T-helper 2 cell (primary cell): ENCODE results near the gene MCFD2.

ENCODE experiments used
- DNase-seq, 5 experiments: peaks; one replicate each; pipeline versions ENCODE4 v3.0.0 to v3.0.0-alpha.2; 2012 to 2022

MCFD2 gene

DNA sequence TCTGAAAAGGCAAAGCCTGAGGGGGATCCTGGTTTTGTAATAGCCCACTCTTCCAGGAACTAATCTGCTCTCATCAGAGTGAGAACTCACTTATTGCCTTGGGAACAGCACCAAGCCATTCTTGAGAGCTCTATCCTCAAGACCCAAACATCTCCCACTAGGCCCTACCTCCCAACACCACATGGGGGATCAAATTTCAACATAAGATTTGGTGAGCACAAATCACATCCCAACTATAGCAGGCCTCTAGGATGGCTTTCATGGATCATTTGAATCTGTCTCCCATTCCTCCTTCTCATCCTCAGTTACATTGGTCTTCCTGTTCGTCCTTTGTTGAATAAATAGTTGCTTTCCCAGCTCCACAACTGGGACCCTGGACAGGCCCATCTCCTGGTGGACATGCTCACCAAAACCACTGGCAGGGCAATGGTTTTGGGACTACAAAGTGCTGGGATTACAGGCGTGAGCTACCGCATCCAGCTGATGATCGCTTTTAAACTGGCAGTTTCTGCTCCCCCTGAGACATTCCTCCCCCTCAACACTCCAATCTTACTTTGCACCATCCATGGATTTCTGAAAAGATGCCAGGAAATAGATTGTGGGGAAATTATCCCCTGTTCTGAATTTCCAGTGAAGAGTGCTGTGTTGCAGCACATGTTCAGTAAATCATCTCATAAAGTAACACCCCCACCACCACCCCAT lies 42.6 kb downstream of the MCFD2 start:
- no peak for DNase-seq

GRCh38 chr2:46871976-46872381 lies 43.6 kb downstream of the MCFD2 start:
- no peak for DNase-seq

DNA sequence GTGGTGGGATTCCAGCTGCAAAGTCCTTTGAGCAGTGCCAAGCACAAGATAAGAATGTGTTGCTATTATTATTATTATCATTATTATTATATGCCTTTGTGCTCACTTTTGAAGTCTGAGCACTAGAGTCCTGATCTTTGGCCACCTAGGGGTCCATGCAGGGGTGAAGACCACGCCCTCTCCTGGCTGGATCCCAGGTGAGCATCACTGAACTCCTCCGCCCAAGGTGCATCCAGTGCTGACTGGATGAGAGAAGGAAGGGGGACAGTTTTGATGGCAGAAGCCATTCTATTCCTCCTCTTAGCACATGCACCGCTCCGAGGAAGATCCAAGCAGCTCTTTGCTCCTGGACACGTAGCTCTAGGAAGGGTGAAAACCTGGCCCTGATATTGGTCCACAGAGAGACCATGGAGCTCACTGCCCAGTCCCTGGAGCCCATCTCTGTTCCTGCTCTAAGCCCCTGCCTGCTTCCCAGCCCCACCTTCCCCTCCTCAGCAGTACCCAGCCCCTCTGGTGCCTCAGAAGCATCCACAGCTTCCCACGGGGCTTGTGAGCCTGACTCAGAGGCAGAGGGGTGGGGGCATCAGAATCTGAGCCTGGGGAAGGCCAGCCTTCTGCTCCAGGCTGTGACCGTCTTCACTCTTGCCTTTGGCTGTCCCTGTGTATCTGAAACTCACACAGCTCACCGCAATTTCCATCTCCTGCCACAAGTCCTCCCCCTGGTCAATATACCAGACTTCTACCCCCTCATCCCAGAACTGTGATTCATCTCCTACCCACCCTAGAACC lies 45.4 kb downstream of the MCFD2 start:
- no peak for DNase-seq

DNA sequence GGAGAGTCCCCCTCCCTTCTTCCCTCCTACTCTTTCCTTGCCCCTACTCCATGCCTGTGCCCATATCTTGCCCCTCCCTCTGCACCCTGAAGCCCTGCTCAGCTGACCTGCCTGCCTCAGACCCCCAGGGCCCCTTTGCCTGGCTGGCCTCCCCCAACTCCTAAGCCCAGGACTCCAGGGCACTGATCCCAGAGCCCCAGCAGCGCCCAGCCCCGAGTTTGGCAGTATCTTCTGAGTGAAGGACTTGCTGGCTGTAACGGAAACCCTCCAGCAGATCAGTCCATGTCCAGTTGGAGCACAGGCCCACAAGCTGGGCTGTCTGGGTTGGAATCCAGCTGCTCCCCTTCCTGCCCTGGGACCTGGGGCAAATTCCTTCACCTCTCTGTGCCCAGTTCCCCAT lies 46.0 kb downstream of the MCFD2 start:
- no peak for DNase-seq

GRCh38 chr2:46866770-46867246 lies 48.8 kb downstream of the MCFD2 start:
- no peak for DNase-seq

- DNase-seq = no peak
Measured at GRCh38 chr2:46865181-46865970, 50.2 kb downstream of the MCFD2 start.

- DNase-seq = no peak
Measured at GRCh38 chr2:46863882-46864281, 51.7 kb downstream of the MCFD2 start.

DNA sequence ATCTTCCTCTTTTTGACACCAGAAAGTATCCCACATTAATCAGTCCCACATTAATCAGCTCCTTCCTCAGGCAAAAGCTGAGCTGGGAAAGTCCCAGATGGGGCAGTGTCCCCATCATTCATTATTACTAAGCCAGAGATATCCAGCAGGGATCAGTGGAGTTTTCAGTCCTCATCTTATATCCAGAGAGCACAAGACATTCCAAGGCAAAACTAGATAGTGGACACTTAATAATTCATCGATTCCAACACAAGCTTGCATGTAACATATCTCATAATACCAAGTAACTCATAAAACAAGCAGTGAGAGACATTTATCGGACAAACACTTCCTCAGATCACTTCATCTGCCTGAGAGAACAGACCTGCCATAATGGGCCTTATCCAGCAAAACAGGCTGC lies 53.1 kb downstream of the MCFD2 start:
- DNase-seq = no peak

GRCh38 chr2:46861916-46862315 lies 53.7 kb downstream of the MCFD2 start:
- DNase-seq = no peak

DNA sequence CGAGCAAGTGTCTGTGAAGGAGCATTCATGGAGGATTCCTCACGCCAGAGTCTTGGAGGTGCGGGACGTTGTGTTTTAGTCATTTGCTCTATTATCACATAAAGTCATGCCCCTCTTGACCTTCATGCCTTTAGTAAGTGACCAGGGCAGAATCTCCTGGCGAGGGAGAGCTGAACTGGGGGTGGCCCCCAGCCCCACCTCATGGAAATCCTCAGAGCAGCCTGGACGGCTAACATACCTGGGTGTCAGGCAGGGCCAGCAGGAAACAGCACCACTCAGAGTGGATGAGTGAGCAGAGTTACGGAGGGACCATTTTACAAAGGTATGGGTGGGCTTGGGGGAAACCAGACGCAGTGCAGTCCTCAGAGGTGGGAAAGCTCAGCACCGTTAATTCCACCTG lies 56.1 kb downstream of the MCFD2 start:
- no peak for DNase-seq

DNA sequence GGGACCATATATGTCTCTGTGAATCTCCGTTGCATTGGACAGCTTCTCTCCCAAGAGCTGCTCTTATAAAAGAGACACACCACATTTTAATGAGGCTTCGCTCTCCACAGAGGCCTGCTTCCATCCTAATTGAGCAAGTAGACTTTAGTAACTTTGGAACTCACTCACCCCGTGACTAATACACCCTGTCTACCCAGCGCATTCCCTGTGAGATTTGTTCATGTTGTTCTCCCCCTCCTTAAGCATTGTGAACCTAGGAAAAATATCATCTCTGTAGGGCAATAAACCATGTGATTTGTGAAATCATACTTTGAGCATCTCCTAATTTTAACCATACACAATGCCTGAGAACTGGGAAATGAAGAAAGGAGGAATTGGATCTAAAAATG lies 56.9 kb downstream of the MCFD2 start:
- no peak for DNase-seq

GRCh38 chr2:46857871-46858701 lies 57.5 kb downstream of the MCFD2 start:
- DNase-seq = peak in 1 of 5 experiments; percentile 11

- no peak for DNase-seq
Measured at GRCh38 chr2:46856336-46856735, 59.3 kb downstream of the MCFD2 start.

- no peak for DNase-seq
Measured at GRCh38 chr2:46855805-46856204, 59.8 kb downstream of the MCFD2 start.

DNA sequence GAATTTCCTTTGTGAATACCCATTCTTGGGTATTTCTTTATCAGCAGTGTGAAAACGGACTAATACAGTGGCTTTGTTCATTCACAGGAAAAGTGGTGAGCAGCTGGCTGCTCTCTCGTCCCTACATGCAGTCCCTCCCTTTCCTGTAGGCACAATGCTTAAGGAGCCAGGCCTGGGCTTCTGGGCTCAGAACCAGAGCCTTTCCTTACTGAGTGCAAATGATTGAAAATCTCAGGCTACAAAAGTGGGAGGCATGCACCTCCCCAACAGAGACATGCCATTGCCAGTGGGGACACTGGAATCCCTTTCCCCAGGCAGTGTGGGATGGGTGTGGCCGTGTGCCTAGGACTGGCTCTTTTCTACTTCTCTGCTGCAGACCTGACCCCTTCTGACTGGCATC lies 61.3 kb downstream of the MCFD2 start:
- DNase-seq = no peak

- DNase-seq = no peak
Measured at GRCh38 chr2:46852598-46852997, 63.0 kb downstream of the MCFD2 start.

DNA sequence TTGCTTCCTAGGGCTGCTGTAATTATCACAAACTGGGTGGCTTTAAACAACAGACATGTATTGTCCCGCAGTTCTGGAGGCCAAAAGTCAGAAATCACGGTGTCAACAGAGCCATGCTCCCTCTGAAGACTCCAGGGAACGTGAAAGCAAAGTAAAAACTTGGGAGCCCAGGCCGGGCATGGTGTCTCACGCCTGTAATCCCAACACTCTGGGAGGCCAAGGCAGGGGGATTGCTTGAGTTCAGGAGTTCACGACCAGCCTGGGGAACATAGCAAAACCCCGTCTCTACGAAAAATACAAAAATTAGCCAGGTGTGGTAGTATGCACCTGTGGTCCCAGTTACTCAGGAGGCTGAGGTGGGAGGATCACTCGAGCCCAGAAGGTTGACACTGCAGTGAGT lies 63.5 kb downstream of the MCFD2 start:
- no peak for DNase-seq
